Stimulated activated CD8-positive, alpha-beta memory T cell treated with anti-CD3 and anti-CD28 coated beads, Interleukin-2, amount 100 ng/mL, for 1 hour (primary cell): ENCODE data around the gene CAVIN3.

ENCODE experiments used
- DNase-seq, 2 donors: peaks; one replicate each; pipeline ENCODE4 v3.0.0-alpha.2; 2020; ENCODE audit warnings: low read depth in 2 of 2

The CAVIN3 gene

DNA sequence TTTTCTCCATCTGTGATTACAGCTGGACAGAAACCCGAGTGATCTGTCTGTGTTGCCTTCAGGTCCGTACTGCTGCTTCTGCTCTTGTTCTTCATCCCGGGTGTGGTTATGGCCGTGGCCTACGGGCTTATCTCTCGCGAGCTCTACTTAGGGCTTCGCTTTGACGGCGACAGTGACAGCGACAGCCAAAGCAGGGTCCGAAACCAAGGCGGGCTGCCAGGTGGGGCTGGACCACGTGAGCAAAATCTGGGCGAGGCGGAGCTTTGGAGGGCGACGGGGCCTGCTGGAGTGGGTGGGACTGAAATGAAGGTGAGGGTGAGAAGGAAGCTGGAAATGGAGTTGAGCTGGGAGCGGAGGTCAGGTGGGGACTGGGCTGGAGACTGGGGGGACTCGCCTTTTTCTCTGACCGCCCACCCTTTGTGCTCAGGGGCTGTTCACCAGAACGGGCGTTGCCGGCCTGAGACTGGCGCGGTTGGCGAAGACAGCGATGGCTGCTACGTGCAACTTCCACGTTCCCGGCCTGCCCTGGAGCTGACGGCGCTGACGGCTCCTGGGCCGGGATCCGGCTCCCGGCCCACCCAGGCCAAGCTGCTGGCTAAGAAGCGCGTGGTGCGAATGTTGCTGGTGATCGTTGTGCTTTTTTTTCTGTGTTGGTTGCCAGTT is 49.6 kb downstream of the CAVIN3 start:
- no peak for DNase-seq

DNA sequence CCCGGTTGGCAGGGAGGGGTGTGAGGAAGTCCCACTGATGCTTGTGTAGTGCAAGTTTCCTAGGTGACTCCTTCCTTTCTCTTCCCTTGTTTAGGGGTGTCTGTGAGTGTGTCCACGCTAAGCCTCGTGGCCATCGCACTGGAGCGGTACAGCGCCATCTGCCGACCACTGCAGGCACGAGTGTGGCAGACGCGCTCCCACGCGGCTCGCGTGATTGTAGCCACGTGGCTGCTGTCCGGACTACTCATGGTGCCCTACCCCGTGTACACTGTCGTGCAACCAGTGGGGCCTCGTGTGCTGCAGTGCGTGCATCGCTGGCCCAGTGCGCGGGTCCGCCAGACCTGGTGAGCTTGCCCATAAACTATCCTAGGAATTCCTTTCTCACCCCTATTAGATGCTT is 50.3 kb downstream of the CAVIN3 start:
- no peak for DNase-seq
